OCI-LY1 (cell line): ENCODE measurements around the gene ZNF341.

Experiments
- H2AFZ ChIP-seq: fragments of 200-600 bp; sonication (generic), shearing (Covaris generic); 2 replicates; pipeline ENCODE4 v1.6.0; 2014; ENCODE audit warnings: antibody characterized with exemption, mild to moderate bottlenecking, low read length
- H3F3A ChIP-seq: fragments of 200-600 bp; sonication (generic), shearing (Covaris generic); 2 replicates; pipeline ENCODE4 v1.6.0; 2014; ENCODE audit warnings: mild to moderate bottlenecking, antibody characterized with exemption, low read length, moderate library complexity; ENCODE audit not compliant: insufficient read depth
- H3K27ac ChIP-seq: fragments of 200-600 bp; sonication (generic); 2 replicates; pipeline ENCODE4 v1.5.1; 2014; ENCODE audit warnings: low read length, mixed run types, mild to moderate bottlenecking, low read depth; ENCODE audit not compliant: poor library complexity, severe bottlenecking
- H3K27me3 ChIP-seq: fragments of 200-600 bp; sonication (generic); 2 replicates; pipeline ENCODE4 v1.6.0; 2014; ENCODE audit warnings: antibody characterized with exemption, mild to moderate bottlenecking, low read length, moderate library complexity; ENCODE audit not compliant: insufficient read depth
- H3K36me3 ChIP-seq: fragments of 200-600 bp; sonication (generic); 2 replicates; pipeline ENCODE4 v1.6.1; 2014; ENCODE audit warnings: mild to moderate bottlenecking, antibody characterized with exemption, low read length, moderate library complexity, mixed read lengths; ENCODE audit not compliant: insufficient read depth
- H3K4me1 ChIP-seq: fragments of 200-600 bp; sonication (generic); 2 replicates; pipeline ENCODE4 v1.5.1; 2014; ENCODE audit warnings: mild to moderate bottlenecking, low read length, moderate library complexity; ENCODE audit not compliant: insufficient read depth, severe bottlenecking
- H3K4me2 ChIP-seq: fragments of 200-600 bp; sonication (generic), shearing (Covaris generic); 2 replicates; pipeline ENCODE4 v1.6.1; 2014; ENCODE audit warnings: low read length
- H3K4me3 ChIP-seq: fragments of 200-600 bp; sonication (generic); 2 replicates; pipeline ENCODE4 v1.5.1; 2014; ENCODE audit warnings: low read length, low read depth, mild to moderate bottlenecking, mixed read lengths; ENCODE audit not compliant: poor library complexity, severe bottlenecking
- H3K79me2 ChIP-seq: fragments of 200-600 bp; shearing (Covaris generic); 2 replicates; pipeline ENCODE4 v1.6.1; 2016; ENCODE audit warnings: mixed run types, low read length, mixed read lengths; ENCODE audit not compliant: insufficient read depth
- H3K9ac ChIP-seq: fragments of 200-600 bp; sonication (generic), shearing (Covaris generic); 2 replicates; pipeline ENCODE4 v1.6.1; 2014; ENCODE audit warnings: mild to moderate bottlenecking, low read length, mixed read lengths
- H3K9me2 ChIP-seq: fragments of 200-600 bp; sonication (generic), shearing (Covaris generic); 2 replicates; pipeline ENCODE4 v1.6.1; 2014; ENCODE audit warnings: low read depth, mild to moderate bottlenecking, low read length, mixed read lengths
- H3K9me3 ChIP-seq: fragments of 200-600 bp; shearing (Covaris generic); 2 replicates; pipeline ENCODE4 v1.6.1; 2014; ENCODE audit warnings: low read length, mixed read lengths
- H4K20me1 ChIP-seq: fragments of 200-600 bp; sonication (generic), shearing (Covaris generic); 2 replicates; pipeline ENCODE4 v1.6.0; 2016; ENCODE audit warnings: mild to moderate bottlenecking, low read length; ENCODE audit not compliant: insufficient read depth
- EZH2 ChIP-seq: fragments of 200-600 bp; sonication (generic), shearing (Covaris generic); IDR thresholded peaks from 2 replicates; pipeline ENCODE4 v1.8.0; 2017; ENCODE audit warnings: borderline replicate concordance, mixed run types, mild to moderate bottlenecking, antibody characterized with exemption, low read length, moderate library complexity, mixed read lengths
- TF ChIP-seq, protein P1 (sequence below): fragments of 200-600 bp; sonication (generic), shearing (Covaris generic); IDR thresholded peaks from 2 replicates; pipeline ENCODE4 v1.5.1; 2017; ENCODE audit warnings: mild to moderate bottlenecking, antibody characterized with exemption, low read length, moderate library complexity, mixed read lengths

ZNF341 gene

DNA sequence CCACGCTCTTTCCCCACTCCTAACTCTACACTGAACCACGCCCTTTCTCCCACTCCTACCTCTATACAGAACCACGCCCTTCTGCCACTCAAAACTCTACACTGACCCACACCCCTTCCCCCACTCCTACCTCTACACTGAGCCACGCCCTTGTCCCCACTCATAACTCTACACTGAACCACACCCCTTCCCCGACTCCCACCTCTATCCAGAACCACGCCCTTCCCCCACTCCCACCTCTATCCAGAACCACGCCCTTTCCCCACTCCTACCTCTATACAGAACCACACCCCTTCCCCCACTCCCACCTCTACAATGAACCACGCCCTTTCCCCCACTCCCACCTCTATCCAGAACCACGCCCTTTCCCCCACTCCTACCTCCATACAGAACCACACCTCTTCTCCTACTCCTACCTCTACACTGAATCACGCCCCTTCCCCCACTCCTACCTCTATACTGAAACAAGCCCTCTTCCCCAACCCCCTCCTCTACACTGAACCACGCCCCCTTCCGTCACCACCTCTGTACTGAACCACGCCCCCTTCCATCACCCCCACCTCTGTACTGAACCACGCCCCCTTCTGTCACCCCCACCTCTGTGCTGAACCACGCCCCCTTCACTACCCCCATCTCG is 21.8 kb upstream of the ZNF341 start:
- H3K9me3 ChIP-seq: no peaks in the 10 kb centered on the region
- TF ChIP-seq, protein P1, sequence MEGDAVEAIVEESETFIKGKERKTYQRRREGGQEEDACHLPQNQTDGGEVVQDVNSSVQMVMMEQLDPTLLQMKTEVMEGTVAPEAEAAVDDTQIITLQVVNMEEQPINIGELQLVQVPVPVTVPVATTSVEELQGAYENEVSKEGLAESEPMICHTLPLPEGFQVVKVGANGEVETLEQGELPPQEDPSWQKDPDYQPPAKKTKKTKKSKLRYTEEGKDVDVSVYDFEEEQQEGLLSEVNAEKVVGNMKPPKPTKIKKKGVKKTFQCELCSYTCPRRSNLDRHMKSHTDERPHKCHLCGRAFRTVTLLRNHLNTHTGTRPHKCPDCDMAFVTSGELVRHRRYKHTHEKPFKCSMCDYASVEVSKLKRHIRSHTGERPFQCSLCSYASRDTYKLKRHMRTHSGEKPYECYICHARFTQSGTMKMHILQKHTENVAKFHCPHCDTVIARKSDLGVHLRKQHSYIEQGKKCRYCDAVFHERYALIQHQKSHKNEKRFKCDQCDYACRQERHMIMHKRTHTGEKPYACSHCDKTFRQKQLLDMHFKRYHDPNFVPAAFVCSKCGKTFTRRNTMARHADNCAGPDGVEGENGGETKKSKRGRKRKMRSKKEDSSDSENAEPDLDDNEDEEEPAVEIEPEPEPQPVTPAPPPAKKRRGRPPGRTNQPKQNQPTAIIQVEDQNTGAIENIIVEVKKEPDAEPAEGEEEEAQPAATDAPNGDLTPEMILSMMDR: no peak
- TF ChIP-seq EZH2: no peak
- H3K9me2 ChIP-seq: no peaks in the 10 kb centered on the region
- H3K27me3 ChIP-seq: no peaks in the 10 kb centered on the region
- no peaks in the 10 kb centered on the region for H3F3A ChIP-seq
- no peak overlapping the region for H3K9ac ChIP-seq
- H4K20me1 ChIP-seq: no peaks in the 10 kb centered on the region
- H3K36me3 ChIP-seq: peaks cover 64% of the 10 kb centered on the region
- H2AFZ ChIP-seq: no peak overlapping the region
- no peak overlapping the region for H3K4me3 ChIP-seq
- H3K79me2 ChIP-seq: no peaks in the 10 kb centered on the region
- no peak overlapping the region for H3K4me2 ChIP-seq
- H3K4me1 ChIP-seq: no peaks in the 10 kb centered on the region
- H3K27ac ChIP-seq: no peak overlapping the region

DNA sequence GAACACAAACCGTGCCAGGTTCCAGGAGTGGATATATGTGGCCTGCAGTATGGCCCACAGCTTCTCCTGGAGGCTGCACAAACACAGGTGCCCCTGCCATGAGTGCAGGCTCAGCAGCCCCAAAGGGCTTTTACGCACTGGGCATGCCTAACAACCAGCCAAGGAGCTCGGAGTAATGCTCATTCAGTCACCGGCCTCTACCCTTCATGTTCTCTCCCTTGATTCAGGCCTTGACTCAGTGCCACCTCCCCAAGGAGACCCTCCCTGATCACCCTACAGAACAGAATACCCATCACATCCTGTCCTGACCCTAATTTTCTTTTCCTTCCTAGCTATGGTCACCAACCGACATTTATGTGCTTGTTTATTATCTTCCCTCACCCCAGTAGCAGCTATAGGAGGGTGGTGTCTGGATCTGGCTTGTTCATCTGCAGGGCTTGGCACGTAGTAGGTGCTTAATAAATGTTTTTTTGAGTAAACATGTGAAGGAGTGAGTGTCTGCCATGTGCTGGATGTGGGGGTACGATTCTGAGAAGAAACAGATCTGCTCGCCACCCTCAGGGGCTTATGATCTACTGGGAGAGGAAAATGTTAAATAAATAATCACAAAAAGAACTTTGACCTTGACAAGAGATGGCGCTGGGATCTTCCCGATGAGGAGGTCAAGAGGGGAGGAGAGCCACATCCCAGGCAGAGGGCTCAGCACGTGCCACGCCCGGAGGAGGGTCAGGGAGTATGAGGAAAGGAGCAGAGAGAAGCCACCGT is 20.9 kb upstream of the ZNF341 start:
- no peak for TF ChIP-seq EZH2
- TF ChIP-seq, protein P1: no peak

DNA sequence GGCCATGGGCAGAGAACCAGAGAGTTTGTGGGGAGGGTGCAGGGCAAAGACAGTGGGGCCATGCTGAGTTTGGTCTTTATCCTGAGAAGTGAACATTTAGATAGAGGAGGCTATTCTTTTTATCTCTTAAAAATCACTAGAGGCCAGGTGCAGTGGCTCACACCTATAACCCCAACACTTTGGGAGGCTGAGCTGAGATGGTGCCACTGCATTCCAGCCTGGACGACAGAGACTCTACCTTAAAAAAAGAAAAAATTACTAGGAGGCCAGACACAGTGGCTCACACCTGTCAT is 20.4 kb upstream of the ZNF341 start:
- Histone ChIP-seq H3K27ac (no peak overlapping the region), H4K20me1 (no peaks in the 10 kb centered on the region), H3K4me1 (no peaks in the 10 kb centered on the region), H3K27me3 (no peaks in the 10 kb centered on the region), H3K9ac (no peak overlapping the region), H3K4me2 (no peak overlapping the region), H3K36me3 (peaks cover 60% of the 10 kb centered on the region), H3K9me2 (no peaks in the 10 kb centered on the region), H2AFZ (no peak overlapping the region), H3K4me3 (no peak overlapping the region), H3K9me3 (no peaks in the 10 kb centered on the region), H3K79me2 (no peaks in the 10 kb centered on the region), H3F3A (no peaks in the 10 kb centered on the region)
- TF ChIP-seq, protein P1: no peak
- no peak for TF ChIP-seq EZH2

More for the DNA sequence above, 20.9 kb upstream of the ZNF341 start:
- Histone ChIP-seq H3K4me1 (no peaks in the 10 kb centered on the region), H3K4me3 (no peak overlapping the region), H4K20me1 (no peaks in the 10 kb centered on the region), H3K27me3 (no peaks in the 10 kb centered on the region), H3K9me3 (no peaks in the 10 kb centered on the region), H2AFZ (no peak overlapping the region), H3K9ac (no peak overlapping the region), H3K27ac (no peak overlapping the region), H3F3A (no peaks in the 10 kb centered on the region), H3K9me2 (no peaks in the 10 kb centered on the region), H3K4me2 (no peak overlapping the region), H3K36me3 (peaks cover 64% of the 10 kb centered on the region), H3K79me2 (no peaks in the 10 kb centered on the region)
